Measurements from ENCODE around the gene ZNF521. TPM values are rescaled to one million over a fixed set of nuclear protein-coding genes. Genes with fewer than 3 reads are reported as not detected.

ZNF521 gene
- total RNA-seq, 2 donors from 2014 or later = 1.1 TPM; not detected in 1

DNA sequence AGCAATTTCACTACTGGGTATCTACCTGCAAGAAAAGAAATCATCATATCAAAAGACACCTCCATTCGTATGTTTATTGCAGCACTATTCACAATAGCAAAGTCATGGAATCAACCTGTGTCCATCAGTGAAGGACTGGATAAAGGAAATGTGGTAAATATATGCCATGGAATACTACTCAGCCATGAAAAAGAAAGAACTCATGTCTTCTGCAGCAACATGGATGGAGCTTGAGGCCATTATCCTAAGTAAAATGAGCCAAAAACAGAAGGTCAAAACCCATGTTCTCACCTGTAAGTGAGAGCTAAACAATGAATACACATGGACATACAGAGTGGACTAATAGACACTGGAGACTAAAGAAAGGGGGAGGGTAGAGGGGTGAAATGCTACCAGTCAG, 322.2 kb downstream of the ZNF521 start:
- no peak for DNase-seq
- ATAC-seq = no peak
- Mint-ChIP-seq H3K27ac (no peak overlapping the region), H3K36me3 (ENCODE audit: low read depth) (no peaks in the 10 kb centered on the region), H3K27me3 (no peaks in the 10 kb centered on the region), H3K4me3 (no peak overlapping the region), H3K4me1 (no peaks in the 10 kb centered on the region)
- H3K9me3 ChIP-seq (ENCODE audit: control insufficient read depth, low read length, poor library complexity, severe bottlenecking) = no peaks in the 10 kb centered on the region

DNA sequence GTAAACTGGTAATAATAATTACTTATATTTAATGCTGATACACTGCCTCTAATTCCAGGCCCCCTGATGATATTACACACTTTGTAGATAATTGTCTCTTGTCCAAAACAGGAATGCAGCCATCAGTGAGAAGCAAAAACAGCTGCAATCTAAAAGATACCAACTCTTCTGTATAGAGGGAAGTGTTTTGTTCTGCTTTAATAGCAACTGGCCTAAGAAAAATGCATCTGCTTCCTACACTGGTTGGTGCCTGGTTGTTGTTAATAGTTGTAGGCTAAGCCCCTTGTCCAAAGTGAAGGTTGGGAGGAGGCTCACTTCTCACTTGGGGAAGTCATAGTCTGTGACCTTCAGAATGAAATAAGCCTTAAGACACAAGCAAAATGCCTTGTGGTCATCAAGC, 332.0 kb downstream of the ZNF521 start:
- Mint-ChIP-seq H3K27ac (no peak overlapping the region), H3K36me3 (ENCODE audit: low read depth) (peaks cover 2% of the 10 kb centered on the region), H3K27me3 (peaks cover 2% of the 10 kb centered on the region), H3K4me3 (no peak overlapping the region), H3K4me1 (no peaks in the 10 kb centered on the region)
- ATAC-seq = no peak
- H3K9me3 ChIP-seq (ENCODE audit: control insufficient read depth, low read length, poor library complexity, severe bottlenecking) = no peaks in the 10 kb centered on the region
- DNase-seq = no peak

DNA sequence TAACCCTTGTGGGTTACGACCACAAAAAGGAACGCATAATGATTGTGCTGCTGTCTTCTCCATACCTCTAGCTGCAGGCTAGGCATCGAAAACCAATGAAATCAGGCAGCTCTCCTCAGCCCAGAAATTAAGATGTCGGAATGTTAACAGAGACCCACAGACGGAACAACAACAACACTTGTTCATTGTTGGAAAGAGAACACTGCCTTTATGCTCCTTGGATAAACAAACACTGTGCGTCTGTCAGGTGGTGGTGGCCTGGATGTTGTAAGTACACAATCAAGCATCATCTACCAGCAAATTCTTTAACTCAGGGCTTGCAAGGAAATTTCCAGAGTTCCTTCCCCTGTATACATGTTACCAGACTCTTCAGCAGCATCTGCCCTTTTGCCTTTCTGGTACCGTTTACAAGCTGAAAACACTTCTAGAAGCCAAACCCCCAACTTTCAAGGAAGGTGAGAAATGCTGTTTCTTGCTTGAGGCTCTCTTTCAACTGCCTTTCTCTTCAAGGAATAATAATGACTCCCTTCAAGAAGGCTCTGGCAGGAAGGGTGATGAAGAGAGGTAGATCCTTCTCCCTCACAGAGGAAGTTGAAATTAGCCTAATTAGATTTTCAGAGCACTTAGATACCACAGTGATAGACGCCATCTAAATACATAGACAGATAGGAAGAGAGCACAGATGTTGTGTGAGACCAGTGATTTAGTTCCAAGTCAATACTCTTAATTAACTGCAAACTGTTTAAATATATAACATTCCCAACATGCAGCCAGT, 332.7 kb downstream of the ZNF521 start:
- Mint-ChIP-seq H3K4me3 (no peak overlapping the region), H3K36me3 (ENCODE audit: low read depth) (peaks cover 2% of the 10 kb centered on the region), H3K27me3 (peaks cover 5% of the 10 kb centered on the region), H3K27ac (no peak overlapping the region), H3K4me1 (no peaks in the 10 kb centered on the region)
- H3K9me3 ChIP-seq (ENCODE audit: control insufficient read depth, low read length, poor library complexity, severe bottlenecking) = no peaks in the 10 kb centered on the region
- ATAC-seq (no peak), DNase-seq (no peak)

DNA sequence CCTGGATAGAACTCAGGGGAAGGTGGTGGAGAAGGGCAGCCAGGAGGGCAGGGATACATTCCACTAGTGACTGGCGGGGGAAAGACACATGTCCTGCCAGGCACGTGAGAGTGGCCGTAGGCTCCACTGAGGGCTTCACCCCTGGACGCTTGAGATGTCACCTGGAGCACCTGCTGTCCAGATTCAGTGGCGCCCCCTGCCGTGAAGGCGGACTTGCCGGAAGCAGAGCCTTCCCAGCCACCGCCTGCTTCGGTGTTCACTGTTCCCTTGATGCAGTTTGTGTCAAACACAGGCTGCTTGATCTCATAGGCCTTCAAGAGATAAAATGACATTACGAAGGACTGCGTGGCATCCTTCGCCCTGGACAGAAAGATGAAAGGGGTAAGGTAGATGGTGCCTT, 335.3 kb downstream of the ZNF521 start:
- Mint-ChIP-seq H3K4me1 (no peaks in the 10 kb centered on the region), H3K36me3 (ENCODE audit: low read depth) (peaks cover 2% of the 10 kb centered on the region), H3K27ac (no peak overlapping the region), H3K27me3 (peaks cover 5% of the 10 kb centered on the region), H3K4me3 (no peak overlapping the region)
- ATAC-seq (no peak), DNase-seq (no peak)
- H3K9me3 ChIP-seq (ENCODE audit: control insufficient read depth, low read length, poor library complexity, severe bottlenecking) = no peaks in the 10 kb centered on the region

DNA sequence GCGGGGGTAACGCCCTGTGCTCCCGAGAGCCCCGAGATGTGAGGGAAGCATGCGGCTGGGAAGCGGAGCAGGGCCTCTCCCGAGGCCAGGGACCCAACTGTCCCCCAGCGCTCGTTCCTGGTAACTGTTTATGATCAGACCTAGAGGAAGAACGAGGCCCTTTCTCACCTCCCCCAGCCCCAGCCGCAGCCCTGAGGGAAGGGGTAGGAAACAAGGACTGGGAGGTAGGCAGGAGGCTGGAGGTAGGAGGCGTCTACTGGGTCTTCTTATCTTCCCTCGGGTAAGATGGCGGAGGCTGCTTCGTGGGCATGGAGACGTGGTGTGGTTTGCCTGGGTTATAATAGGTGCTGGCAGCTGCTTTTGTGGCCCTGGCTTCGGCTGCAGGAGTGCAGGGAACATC, 335.8 kb downstream of the ZNF521 start:
- ATAC-seq = no peak
- no peak overlapping the region for H3K4me3 Mint-ChIP-seq
- peaks cover 2% of the 10 kb centered on the region for H3K36me3 Mint-ChIP-seq (ENCODE audit: low read depth)
- no peak overlapping the region for H3K27ac Mint-ChIP-seq
- no peak for DNase-seq
- H3K9me3 ChIP-seq (ENCODE audit: control insufficient read depth, low read length, poor library complexity, severe bottlenecking) = no peaks in the 10 kb centered on the region
- H3K27me3 Mint-ChIP-seq = peaks cover 5% of the 10 kb centered on the region
- H3K4me1 Mint-ChIP-seq = no peaks in the 10 kb centered on the region

Data from T-helper 17 cell (primary cell).